ENCODE measurements around the gene RENBP.

The RENBP gene

DNA sequence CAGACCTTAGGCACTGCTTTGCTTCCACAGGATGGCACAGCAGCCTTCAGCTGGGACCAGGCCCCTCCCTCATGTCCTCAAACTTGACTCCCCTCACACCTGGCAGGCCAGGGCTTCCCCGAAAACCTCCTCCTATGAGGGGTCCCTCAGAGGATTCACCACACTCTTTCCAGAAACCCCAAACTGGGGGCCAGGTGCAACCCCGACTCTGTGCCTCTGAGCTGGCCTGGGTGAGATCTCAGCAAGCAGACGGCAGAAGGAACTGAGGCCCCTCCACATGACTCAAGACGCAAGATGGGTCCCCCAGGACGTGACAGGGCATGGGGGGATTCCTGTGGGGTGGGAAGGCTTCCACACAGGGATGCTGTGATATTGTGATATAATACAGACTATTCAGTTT lies 21.0 kb upstream of the RENBP start:
- Histone ChIP-seq H3K4me1 (ENCODE audit: control insufficient read depth, insufficient read depth, low read length) (peaks cover 21% of the 10 kb centered on the region), H3K27me3 (ENCODE audit: control insufficient read depth, insufficient read depth, low read length, poor library complexity, severe bottlenecking) (no peaks in the 10 kb centered on the region), H3K9me3 (ENCODE audit: control insufficient read depth, low read length) (no peaks in the 10 kb centered on the region), H3K4me3 (ENCODE audit: insufficient read depth, low read depth, low read length) (no peak overlapping the region), H3K27ac (ENCODE audit: insufficient read depth, low read depth, low read length, poor library complexity, severe bottlenecking) (no peak overlapping the region), H3K36me3 (ENCODE audit: control insufficient read depth, insufficient read depth, low read length) (peaks cover 8% of the 10 kb centered on the region)
- WGBS, 2 experiments = 95 to 96% methylated on average over 5 of the region's 5 CpGs

DNA sequence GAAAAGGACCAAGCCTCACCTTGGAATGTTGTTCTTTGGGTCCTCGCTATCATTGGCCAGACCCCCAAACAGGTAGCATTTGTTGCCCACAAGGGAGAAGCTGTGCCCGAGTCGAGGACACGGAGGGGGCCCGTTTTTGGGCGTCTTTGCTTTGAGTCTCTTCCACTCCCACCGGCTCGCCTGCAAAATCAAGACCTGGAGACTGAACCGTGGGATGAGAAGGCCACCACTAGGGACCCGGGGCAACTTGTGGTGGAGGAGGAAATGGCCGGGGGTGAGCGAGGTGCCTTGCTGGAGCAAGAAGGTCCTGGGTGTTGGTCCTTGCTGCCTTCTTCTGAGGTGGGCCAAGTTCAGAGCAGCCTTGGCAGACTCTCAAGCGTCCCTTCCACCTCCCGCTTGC lies 19.7 kb upstream of the RENBP start:
- no peak overlapping the region for H3K4me3 ChIP-seq (ENCODE audit: insufficient read depth, low read depth, low read length)
- H3K9me3 ChIP-seq (ENCODE audit: control insufficient read depth, low read length) = no peaks in the 10 kb centered on the region
- H3K27me3 ChIP-seq (ENCODE audit: control insufficient read depth, insufficient read depth, low read length, poor library complexity, severe bottlenecking) = no peaks in the 10 kb centered on the region
- no peak overlapping the region for H3K27ac ChIP-seq (ENCODE audit: insufficient read depth, low read depth, low read length, poor library complexity, severe bottlenecking)
- WGBS, 2 experiments = 94 to 97% methylated on average over 14 of the region's 14 CpGs
- H3K4me1 ChIP-seq (ENCODE audit: control insufficient read depth, insufficient read depth, low read length) = peaks cover 21% of the 10 kb centered on the region
- H3K36me3 ChIP-seq (ENCODE audit: control insufficient read depth, insufficient read depth, low read length) = peaks cover 11% of the 10 kb centered on the region

DNA sequence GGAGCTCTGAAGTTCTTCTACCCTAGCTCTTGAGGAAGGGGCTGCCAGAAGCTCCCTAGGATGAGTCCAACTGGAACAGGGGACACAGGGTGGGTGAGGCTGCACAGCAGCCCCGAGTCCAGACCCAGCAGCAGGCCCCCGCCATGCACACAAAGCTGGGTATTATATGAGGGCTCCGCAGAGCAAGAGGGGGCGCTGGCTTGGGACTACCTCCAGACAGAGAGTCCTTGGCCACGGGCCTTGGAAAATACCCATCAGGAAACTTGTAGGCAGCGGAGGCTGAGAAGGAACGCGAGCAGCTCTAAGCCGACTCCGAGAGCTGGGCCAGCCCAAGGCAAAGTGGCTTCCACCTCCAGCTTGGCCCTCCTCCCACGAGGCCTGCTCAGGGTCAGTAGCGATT lies 19.1 kb upstream of the RENBP start:
- H3K4me1 ChIP-seq (ENCODE audit: control insufficient read depth, insufficient read depth, low read length) = peaks cover 20% of the 10 kb centered on the region
- H3K27ac ChIP-seq (ENCODE audit: insufficient read depth, low read depth, low read length, poor library complexity, severe bottlenecking) = no peak overlapping the region
- peaks cover 14% of the 10 kb centered on the region for H3K36me3 ChIP-seq (ENCODE audit: control insufficient read depth, insufficient read depth, low read length)
- H3K4me3 ChIP-seq (ENCODE audit: insufficient read depth, low read depth, low read length) = no peak overlapping the region
- H3K27me3 ChIP-seq (ENCODE audit: control insufficient read depth, insufficient read depth, low read length, poor library complexity, severe bottlenecking) = no peaks in the 10 kb centered on the region
- no peaks in the 10 kb centered on the region for H3K9me3 ChIP-seq (ENCODE audit: control insufficient read depth, low read length)
- 92 to 96% methylated on average over 12 of the region's 12 CpGs for WGBS, 2 experiments

DNA sequence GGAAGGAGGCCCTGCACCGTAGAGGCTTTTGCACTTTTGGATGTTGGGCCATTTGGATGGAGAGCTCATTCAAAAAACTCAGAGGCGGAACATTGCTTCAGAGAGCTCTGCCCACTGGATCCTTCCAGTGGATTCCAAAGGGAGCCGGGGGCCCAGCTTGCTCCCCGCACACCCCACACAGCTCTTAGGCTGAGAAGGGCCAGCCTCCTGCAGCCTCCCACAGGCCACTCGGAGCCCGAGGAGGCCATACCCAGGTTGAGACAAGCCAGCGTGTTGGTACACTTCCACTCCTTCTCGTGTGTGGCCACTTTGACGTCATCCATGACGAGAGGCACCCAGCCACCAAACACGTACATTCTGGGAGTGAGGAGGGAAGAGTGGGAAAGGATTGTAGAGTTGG lies 16.8 kb upstream of the RENBP start:
- Histone ChIP-seq H3K9me3 (ENCODE audit: control insufficient read depth, low read length) (no peaks in the 10 kb centered on the region), H3K36me3 (ENCODE audit: control insufficient read depth, insufficient read depth, low read length) (peaks cover 21% of the 10 kb centered on the region), H3K4me3 (ENCODE audit: insufficient read depth, low read depth, low read length) (no peak overlapping the region), H3K27me3 (ENCODE audit: control insufficient read depth, insufficient read depth, low read length, poor library complexity, severe bottlenecking) (no peaks in the 10 kb centered on the region), H3K4me1 (ENCODE audit: control insufficient read depth, insufficient read depth, low read length) (no peaks in the 10 kb centered on the region), H3K27ac (ENCODE audit: insufficient read depth, low read depth, low read length, poor library complexity, severe bottlenecking) (no peak overlapping the region)
- 96 to 97% methylated on average over 11 of the region's 11 CpGs for WGBS, 2 experiments

DNA sequence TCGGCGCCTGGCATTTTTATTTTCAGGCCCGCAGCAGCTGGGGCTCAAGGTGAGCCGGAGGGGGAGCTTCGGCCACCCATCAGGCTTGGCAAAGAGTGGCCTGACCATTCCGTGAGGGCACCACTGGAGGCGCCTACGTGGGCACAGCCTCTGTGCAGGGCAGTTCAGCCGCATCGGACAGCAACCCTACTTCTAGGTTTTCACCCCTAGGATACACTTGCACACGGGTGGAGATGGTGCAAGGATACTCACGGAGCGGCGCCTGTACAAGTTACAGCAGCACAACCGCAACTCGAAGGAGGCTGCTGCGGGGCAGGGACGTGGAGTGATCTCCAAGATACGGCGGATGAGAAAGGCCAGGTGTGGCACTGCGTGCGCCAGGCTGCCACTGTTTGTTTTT lies 16.3 kb upstream of the RENBP start:
- peaks cover 21% of the 10 kb centered on the region for H3K36me3 ChIP-seq (ENCODE audit: control insufficient read depth, insufficient read depth, low read length)
- 95 to 97% methylated on average over 22 of the region's 22 CpGs for WGBS, 2 experiments
- H3K27me3 ChIP-seq (ENCODE audit: control insufficient read depth, insufficient read depth, low read length, poor library complexity, severe bottlenecking) = no peaks in the 10 kb centered on the region
- no peaks in the 10 kb centered on the region for H3K4me1 ChIP-seq (ENCODE audit: control insufficient read depth, insufficient read depth, low read length)
- H3K9me3 ChIP-seq (ENCODE audit: control insufficient read depth, low read length) = no peaks in the 10 kb centered on the region
- H3K4me3 ChIP-seq (ENCODE audit: insufficient read depth, low read depth, low read length) = no peak overlapping the region
- H3K27ac ChIP-seq (ENCODE audit: insufficient read depth, low read depth, low read length, poor library complexity, severe bottlenecking) = no peak overlapping the region

DNA sequence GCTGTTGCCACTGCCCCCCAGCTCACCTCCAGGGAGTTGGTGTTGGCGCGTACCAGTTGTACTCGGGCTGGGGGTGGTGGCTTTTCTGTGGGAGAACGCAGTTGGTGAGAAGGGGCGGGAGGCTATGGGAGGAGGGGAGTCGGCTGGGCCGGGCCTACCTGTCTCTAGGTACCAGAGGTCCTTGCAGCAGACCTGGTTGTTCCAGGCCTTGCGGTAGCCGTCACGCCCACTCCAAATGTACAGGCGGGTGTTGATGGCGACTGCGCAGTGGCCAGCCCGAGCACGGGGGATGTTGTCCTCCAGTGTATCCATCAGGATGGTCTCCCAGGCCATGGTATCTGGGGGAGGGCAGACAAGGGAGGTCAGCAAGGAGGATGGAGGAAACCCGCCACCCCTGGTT lies 15.6 kb upstream of the RENBP start:
- peaks cover 21% of the 10 kb centered on the region for H3K36me3 ChIP-seq (ENCODE audit: control insufficient read depth, insufficient read depth, low read length)
- H3K4me1 ChIP-seq (ENCODE audit: control insufficient read depth, insufficient read depth, low read length) = no peaks in the 10 kb centered on the region
- H3K4me3 ChIP-seq (ENCODE audit: insufficient read depth, low read depth, low read length) = no peak overlapping the region

DNA sequence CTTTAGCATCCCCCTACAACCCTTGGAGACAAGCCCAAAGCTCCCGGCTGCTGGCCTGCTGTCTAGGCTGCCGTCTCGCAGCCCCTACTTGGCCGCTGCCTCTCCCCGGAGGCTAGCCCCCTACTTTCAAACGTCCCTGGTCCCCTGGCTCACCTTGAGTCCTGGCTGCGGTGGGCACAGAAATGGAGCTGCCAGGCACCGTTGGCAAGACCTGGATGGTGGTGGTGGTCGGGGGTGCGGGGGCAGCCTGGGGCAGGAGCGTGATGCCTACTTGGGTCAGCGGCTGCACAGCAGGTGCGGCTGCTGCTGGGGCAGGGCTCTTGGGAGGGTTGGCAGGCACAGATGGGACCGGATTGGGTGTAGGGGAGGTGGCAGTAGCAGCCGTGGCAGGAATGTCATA lies 15.2 kb upstream of the RENBP start:
- peaks cover 21% of the 10 kb centered on the region for H3K36me3 ChIP-seq (ENCODE audit: control insufficient read depth, insufficient read depth, low read length)
- H3K27ac ChIP-seq (ENCODE audit: insufficient read depth, low read depth, low read length, poor library complexity, severe bottlenecking) = no peak overlapping the region
- no peaks in the 10 kb centered on the region for H3K9me3 ChIP-seq (ENCODE audit: control insufficient read depth, low read length)
- H3K27me3 ChIP-seq (ENCODE audit: control insufficient read depth, insufficient read depth, low read length, poor library complexity, severe bottlenecking) = no peaks in the 10 kb centered on the region
- WGBS, 2 experiments = 95 to 100% methylated on average over 15 of the region's 15 CpGs
- H3K4me3 ChIP-seq (ENCODE audit: insufficient read depth, low read depth, low read length) = no peak overlapping the region
- no peaks in the 10 kb centered on the region for H3K4me1 ChIP-seq (ENCODE audit: control insufficient read depth, insufficient read depth, low read length)

More for the DNA sequence above, 15.6 kb upstream of the RENBP start:
- Histone ChIP-seq H3K9me3 (ENCODE audit: control insufficient read depth, low read length) (no peaks in the 10 kb centered on the region), H3K27ac (ENCODE audit: insufficient read depth, low read depth, low read length, poor library complexity, severe bottlenecking) (no peak overlapping the region), H3K27me3 (ENCODE audit: control insufficient read depth, insufficient read depth, low read length, poor library complexity, severe bottlenecking) (no peaks in the 10 kb centered on the region)
- 95 to 96% methylated on average over 15 of the region's 16 CpGs for WGBS, 2 experiments

DNA sequence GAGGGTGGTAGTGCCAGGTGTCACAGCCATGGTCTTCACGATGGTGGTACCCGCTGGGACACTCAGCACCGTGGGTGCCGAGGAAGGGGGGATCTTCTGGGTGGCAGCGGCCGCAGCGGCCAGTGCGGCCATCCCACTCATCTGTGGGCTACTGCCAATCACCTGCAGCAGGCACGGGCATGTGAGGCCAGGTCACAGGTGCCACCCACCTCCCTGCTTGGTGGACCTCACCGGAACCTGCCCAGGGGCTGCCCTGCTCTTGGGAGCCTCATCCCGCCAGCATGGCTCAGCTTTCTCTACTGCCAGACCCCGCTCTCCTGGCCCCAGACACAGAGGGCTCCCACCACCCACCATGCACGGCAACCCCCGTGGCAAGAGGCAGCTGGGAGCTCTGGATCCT lies 14.2 kb upstream of the RENBP start:
- H3K27me3 ChIP-seq (ENCODE audit: control insufficient read depth, insufficient read depth, low read length, poor library complexity, severe bottlenecking) = no peaks in the 10 kb centered on the region
- H3K27ac ChIP-seq (ENCODE audit: insufficient read depth, low read depth, low read length, poor library complexity, severe bottlenecking) = no peak overlapping the region
- H3K4me3 ChIP-seq (ENCODE audit: insufficient read depth, low read depth, low read length) = no peak overlapping the region
- H3K36me3 ChIP-seq (ENCODE audit: control insufficient read depth, insufficient read depth, low read length) = peaks cover 21% of the 10 kb centered on the region
- no peaks in the 10 kb centered on the region for H3K4me1 ChIP-seq (ENCODE audit: control insufficient read depth, insufficient read depth, low read length)
- H3K9me3 ChIP-seq (ENCODE audit: control insufficient read depth, low read length) = no peaks in the 10 kb centered on the region
- 96 to 97% methylated on average over 14 of the region's 14 CpGs for WGBS, 2 experiments

DNA sequence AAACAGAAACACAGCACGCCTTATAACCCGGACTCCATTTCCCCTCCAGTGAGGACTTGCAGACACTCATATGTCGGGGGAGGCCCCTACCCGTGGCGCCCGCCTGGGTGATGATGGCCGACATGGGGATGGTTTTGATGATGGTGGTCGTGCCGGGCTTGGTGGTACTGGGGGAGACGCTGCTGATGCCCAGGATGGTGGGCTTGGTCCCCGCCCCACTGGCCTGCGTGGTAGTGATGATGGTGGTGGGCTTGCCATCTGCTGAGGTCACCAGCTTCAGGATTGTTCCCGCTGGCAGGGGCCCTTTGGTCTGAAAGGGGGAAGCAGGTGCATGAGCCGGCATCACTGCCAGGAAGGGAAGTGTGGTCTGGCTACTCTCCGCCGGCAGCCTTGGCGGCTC lies 12.8 kb upstream of the RENBP start:
- WGBS, 2 experiments = 96 to 98% methylated on average over 16 to 17 of the region's 17 CpGs
- H3K4me1 ChIP-seq (ENCODE audit: control insufficient read depth, insufficient read depth, low read length) = no peaks in the 10 kb centered on the region
- H3K4me3 ChIP-seq (ENCODE audit: insufficient read depth, low read depth, low read length) = no peak overlapping the region
- peaks cover 22% of the 10 kb centered on the region for H3K36me3 ChIP-seq (ENCODE audit: control insufficient read depth, insufficient read depth, low read length)
- H3K27ac ChIP-seq (ENCODE audit: insufficient read depth, low read depth, low read length, poor library complexity, severe bottlenecking) = no peak overlapping the region
- H3K27me3 ChIP-seq (ENCODE audit: control insufficient read depth, insufficient read depth, low read length, poor library complexity, severe bottlenecking) = no peaks in the 10 kb centered on the region
- H3K9me3 ChIP-seq (ENCODE audit: control insufficient read depth, low read length) = no peaks in the 10 kb centered on the region

DNA sequence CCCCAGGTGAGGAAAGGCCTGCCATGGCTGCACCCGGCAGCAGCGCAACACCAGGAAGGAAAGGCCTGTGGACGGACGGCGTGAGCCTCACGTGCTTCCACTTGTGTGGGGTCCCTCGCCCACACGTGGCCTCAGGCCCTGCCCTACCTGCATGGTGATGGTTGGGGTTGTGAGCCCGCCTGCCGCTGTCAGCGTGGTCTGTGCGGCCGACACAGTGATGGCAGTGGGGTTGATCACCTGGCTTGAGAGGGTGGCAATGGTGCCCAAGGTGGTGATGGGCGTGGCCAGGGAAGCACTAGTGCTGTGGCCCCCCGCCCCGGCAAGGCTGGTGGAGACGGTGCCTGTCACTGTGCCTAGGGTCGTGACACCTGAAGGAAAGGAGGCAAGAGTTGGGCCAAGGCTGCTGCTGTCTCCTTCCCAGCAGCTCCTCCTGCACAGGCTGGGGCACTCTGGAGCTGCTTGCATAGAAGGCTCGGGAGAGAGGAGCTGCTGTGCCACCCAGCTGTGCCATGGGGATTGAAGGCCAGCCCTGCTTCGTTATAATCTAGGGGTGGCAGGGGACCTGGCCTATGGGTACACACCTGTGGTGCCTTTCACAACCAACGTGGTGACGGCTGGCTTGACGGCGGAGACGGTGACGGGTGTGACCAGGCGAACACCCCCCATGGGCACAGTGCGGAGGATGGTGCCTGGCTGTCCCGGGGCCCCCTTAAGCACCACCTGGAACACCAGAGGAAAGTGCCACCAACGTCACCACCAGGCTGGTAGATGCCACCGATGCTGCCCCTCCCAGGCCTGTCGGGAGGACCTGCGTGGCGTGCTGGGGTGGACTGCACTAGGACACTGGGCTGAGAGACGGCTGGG lies 11.8 kb upstream of the RENBP start:
- no peaks in the 10 kb centered on the region for H3K27me3 ChIP-seq (ENCODE audit: control insufficient read depth, insufficient read depth, low read length, poor library complexity, severe bottlenecking)
- peaks cover 27% of the 10 kb centered on the region for H3K36me3 ChIP-seq (ENCODE audit: control insufficient read depth, insufficient read depth, low read length)
- H3K4me3 ChIP-seq (ENCODE audit: insufficient read depth, low read depth, low read length) = no peak overlapping the region
- no peaks in the 10 kb centered on the region for H3K4me1 ChIP-seq (ENCODE audit: control insufficient read depth, insufficient read depth, low read length)
- no peaks in the 10 kb centered on the region for H3K9me3 ChIP-seq (ENCODE audit: control insufficient read depth, low read length)
- no peak overlapping the region for H3K27ac ChIP-seq (ENCODE audit: insufficient read depth, low read depth, low read length, poor library complexity, severe bottlenecking)
- WGBS, 2 experiments = 95 to 96% methylated on average over 35 of the region's 35 CpGs

Measured in ectodermal cell (in vitro differentiated cells).